Tibial nerve (tissue), 4 donors: ENCODE data around the gene DOCK1.

Source experiments
- EP300 ChIP-seq, 2 donors: sonication (generic); formaldehyde crosslinking; IDR thresholded peaks; one replicate each; pipeline ENCODE4 v1.6.1; 2017; ENCODE audit warnings: antibody characterized with exemption in 2 of 2, mild to moderate bottlenecking in 1 of 2
- POLR2A ChIP-seq, 2 donors: fragments of 450-650 bp; IDR thresholded peaks; one replicate each; pipeline ENCODE4 v1.6.1; 2017; ENCODE audit warnings: antibody characterized with exemption in 2 of 2, mild to moderate bottlenecking in 2 of 2, moderate library complexity in 2 of 2
- TF ChIP-seq, protein P1 (sequence below), 5 experiments: fragments of 200-600 bp in 3 of 5; fragments of 450-650 bp in 2 of 5; sonication (generic) in 3 of 5; IDR thresholded peaks; one replicate each; pipeline ENCODE4 v1.5.1; 2016 to 2019; ENCODE audit warnings: antibody characterized with exemption in 5 of 5, mild to moderate bottlenecking in 3 of 5, moderate library complexity in 2 of 5

GRCh38 chr10:127418536-127419168 is 513.4 kb downstream of the DOCK1 start:
- TF ChIP-seq, protein P1, sequence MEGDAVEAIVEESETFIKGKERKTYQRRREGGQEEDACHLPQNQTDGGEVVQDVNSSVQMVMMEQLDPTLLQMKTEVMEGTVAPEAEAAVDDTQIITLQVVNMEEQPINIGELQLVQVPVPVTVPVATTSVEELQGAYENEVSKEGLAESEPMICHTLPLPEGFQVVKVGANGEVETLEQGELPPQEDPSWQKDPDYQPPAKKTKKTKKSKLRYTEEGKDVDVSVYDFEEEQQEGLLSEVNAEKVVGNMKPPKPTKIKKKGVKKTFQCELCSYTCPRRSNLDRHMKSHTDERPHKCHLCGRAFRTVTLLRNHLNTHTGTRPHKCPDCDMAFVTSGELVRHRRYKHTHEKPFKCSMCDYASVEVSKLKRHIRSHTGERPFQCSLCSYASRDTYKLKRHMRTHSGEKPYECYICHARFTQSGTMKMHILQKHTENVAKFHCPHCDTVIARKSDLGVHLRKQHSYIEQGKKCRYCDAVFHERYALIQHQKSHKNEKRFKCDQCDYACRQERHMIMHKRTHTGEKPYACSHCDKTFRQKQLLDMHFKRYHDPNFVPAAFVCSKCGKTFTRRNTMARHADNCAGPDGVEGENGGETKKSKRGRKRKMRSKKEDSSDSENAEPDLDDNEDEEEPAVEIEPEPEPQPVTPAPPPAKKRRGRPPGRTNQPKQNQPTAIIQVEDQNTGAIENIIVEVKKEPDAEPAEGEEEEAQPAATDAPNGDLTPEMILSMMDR (IDR thresholded peaks at IDR 0.05) = no peak
- TF ChIP-seq EP300 (IDR thresholded peaks at IDR 0.05) = no peak
- TF ChIP-seq POLR2A (IDR thresholded peaks at IDR 0.05) = no peak
